Colonic mucosa (tissue), 4 donors: Measurements from ENCODE around the gene ARHGEF37. TPM values are rescaled to one million over a fixed set of nuclear protein-coding genes. Genes with fewer than 3 reads are reported as not detected.

ENCODE experiments used
- DNase-seq: peaks from one replicate; pipeline ENCODE4 v3.0.0-alpha.2; 2020
- H3K27ac ChIP-seq: fragments of 200-600 bp; one replicate; pipeline ENCODE4 v1.8.0; 2021
- H3K27me3 ChIP-seq: fragments of 200-600 bp; one replicate; pipeline ENCODE4 v1.8.0; 2021
- H3K36me3 ChIP-seq: fragments of 200-600 bp; one replicate; pipeline ENCODE4 v1.8.0; 2021
- H3K4me1 ChIP-seq: fragments of 200-600 bp; one replicate; pipeline ENCODE4 v1.8.0; 2021; ENCODE audit warnings: mild to moderate bottlenecking
- H3K4me3 ChIP-seq: fragments of 200-600 bp; one replicate; pipeline ENCODE4 v1.8.0; 2021
- H3K9ac ChIP-seq, 2 donors: one replicate each; pipeline ENCODE4 v1.7.0; 2013; ENCODE audit warnings: control low read depth in 2 of 2, low read depth in 2 of 2, low read length in 2 of 2
- H3K9me3 ChIP-seq: fragments of 200-600 bp; one replicate; pipeline ENCODE4 v1.8.0; 2021
- intact Hi-C: fragments of 100-400 bp; cut with DNase I; formaldehyde crosslinking; loops from one replicate; pipeline ENCODE4 v1.14.1; 2022
- total RNA-seq, 2 donors: library from RNA; stranded (reverse); fragmentation: NEBNext Ultra II Directional in 1 of 2; extraction: Animal tissue kit (Norgen Biotek cat#: 25700) in 1 of 2; gene quantifications; one replicate each; pipeline ENCODE4 v1.2.1, GENCODE V29; 2021
- TF ChIP-seq, protein P1 (sequence below): fragments of 200-600 bp; IDR thresholded peaks from one replicate; pipeline ENCODE4 v1.8.0; 2022; ENCODE audit warnings: antibody characterized with exemption, mild to moderate bottlenecking
- donor health status: healthy.
- donor health status: DM: no; HTN: no; CAD: no.
- donor health status: DM: no; HTN: no; CAD: no.

The ARHGEF37 gene
- total RNA-seq, 2 donors from 2014 or later, result 11.9 to 15.7 TPM

DNA sequence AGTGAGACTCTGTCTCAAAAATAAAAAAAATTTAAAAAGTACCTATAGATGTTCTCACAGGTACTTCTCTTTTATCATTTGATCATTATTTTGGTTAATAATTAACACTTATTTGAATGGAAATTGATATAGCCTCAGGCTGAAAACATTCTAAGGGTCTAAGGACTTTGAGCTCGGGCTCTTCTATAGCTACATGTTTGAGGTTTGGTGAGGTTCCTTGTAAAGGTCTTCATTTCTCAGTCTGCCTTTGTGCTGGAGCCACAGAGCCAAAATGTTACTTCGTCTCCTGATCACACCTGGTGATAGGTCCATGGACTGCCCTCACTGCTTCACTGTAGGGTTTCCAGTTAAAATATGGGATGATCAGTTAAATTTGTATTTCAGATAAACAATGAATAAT, 22.6 kb downstream of the ARHGEF37 start:
- H3K36me3 ChIP-seq, result no peaks in the 10 kb centered on the region
- no peaks in the 10 kb centered on the region for H3K27me3 ChIP-seq
- intact Hi-C loops, result no loop called here
- TF ChIP-seq, protein P1, sequence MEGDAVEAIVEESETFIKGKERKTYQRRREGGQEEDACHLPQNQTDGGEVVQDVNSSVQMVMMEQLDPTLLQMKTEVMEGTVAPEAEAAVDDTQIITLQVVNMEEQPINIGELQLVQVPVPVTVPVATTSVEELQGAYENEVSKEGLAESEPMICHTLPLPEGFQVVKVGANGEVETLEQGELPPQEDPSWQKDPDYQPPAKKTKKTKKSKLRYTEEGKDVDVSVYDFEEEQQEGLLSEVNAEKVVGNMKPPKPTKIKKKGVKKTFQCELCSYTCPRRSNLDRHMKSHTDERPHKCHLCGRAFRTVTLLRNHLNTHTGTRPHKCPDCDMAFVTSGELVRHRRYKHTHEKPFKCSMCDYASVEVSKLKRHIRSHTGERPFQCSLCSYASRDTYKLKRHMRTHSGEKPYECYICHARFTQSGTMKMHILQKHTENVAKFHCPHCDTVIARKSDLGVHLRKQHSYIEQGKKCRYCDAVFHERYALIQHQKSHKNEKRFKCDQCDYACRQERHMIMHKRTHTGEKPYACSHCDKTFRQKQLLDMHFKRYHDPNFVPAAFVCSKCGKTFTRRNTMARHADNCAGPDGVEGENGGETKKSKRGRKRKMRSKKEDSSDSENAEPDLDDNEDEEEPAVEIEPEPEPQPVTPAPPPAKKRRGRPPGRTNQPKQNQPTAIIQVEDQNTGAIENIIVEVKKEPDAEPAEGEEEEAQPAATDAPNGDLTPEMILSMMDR, result no peak
- no peak for DNase-seq
- no peak overlapping the region for H3K9ac ChIP-seq
- no peaks in the 10 kb centered on the region for H3K9me3 ChIP-seq
- H3K4me1 ChIP-seq, result peaks cover 15% of the 10 kb centered on the region
- peak overlapping the region; percentile 31 for H3K27ac ChIP-seq
- H3K4me3 ChIP-seq, result no peak overlapping the region

GRCh38 chr5:149604321-149604720, 23.0 kb downstream of the ARHGEF37 start:
- H3K9ac ChIP-seq, result no peak overlapping the region
- no peak overlapping the region for H3K27ac ChIP-seq
- no peaks in the 10 kb centered on the region for H3K9me3 ChIP-seq
- H3K36me3 ChIP-seq, result no peaks in the 10 kb centered on the region
- no peaks in the 10 kb centered on the region for H3K27me3 ChIP-seq
- intact Hi-C loops, result no loop called here
- no peak overlapping the region for H3K4me3 ChIP-seq
- TF ChIP-seq, protein P1, result no peak
- DNase-seq, result no peak
- H3K4me1 ChIP-seq, result peaks cover 15% of the 10 kb centered on the region

DNA sequence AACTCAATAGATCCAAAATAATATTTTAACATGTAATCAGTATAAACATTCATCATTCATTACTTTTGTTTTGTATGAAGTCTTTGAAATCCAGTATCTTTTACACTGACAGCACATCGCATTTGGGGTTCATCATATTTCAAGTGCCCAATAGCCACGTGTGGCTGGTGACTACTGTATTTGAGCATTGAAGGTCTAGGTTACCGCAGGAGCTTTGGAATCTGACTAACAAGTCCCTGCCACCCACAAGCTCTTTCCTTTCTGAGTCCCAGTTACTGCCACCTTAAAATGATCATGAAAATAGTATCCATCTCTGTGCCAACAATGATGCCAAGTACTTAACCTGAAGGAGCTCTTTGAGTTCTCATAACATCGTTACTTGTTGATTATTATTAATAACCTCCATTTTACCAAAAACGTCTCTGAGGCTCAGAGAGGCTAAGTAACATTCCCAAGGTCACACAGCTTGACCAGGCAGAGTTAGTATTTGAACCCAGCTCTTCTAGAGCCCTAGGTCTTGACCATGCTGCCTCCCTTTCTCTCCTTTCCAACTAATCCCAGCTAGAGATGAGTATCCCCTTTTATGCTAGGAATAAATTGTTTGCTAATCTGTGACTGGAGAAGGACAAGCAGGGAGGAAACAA, 24.2 kb downstream of the ARHGEF37 start:
- H3K4me1 ChIP-seq, result peaks cover 18% of the 10 kb centered on the region
- H3K36me3 ChIP-seq, result no peaks in the 10 kb centered on the region
- H3K27me3 ChIP-seq, result no peaks in the 10 kb centered on the region
- peak overlapping the region in 1 of 2 donors; percentile 59 for H3K9ac ChIP-seq
- intact Hi-C loops, result no loop called here
- H3K27ac ChIP-seq, result peak overlapping the region; percentile 49
- TF ChIP-seq, protein P1, result no peak
- no peaks in the 10 kb centered on the region for H3K9me3 ChIP-seq
- no peak overlapping the region for H3K4me3 ChIP-seq
- DNase-seq, result no peak

DNA sequence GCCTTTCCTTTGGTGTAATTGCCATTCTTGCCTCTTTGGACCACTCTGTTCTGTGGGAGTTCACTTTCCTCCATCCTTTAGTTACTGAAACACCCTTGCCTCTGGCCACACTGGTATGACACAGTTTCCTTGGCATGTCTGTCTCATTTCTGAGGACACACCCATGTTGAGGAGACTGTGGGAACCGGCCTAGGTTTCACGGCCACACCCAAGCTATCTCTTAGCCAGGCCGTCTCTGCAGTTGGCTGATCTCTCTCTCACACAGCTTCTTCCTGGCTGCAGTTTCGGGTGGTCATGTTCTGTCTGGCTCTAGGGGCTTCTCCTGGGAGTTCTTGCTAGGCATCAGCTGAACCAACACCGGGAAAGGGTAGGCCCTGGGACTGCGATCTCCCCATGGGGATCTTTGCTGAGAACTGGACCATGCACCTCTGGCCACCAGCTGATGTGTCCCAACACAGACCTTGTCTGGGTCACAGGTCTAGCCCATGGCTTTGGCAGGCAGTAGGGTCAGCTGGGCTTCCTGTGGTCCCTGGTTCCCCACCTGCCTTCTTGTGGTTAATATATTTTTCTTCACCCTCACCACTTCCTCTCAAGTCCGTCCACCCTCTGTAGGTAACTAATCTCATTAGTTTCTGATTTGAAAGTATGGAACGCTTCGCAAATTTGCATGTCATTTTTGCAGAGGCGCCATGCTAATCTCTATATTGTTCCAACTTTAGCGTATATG, 24.9 kb downstream of the ARHGEF37 start:
- H3K27ac ChIP-seq, result peak overlapping the region; percentile 49
- H3K9ac ChIP-seq, result peak overlapping the region in 1 of 2 donors; percentile 59
- H3K4me3 ChIP-seq, result no peak overlapping the region
- peaks cover 18% of the 10 kb centered on the region for H3K4me1 ChIP-seq
- no peaks in the 10 kb centered on the region for H3K27me3 ChIP-seq
- intact Hi-C loops, result no loop called here
- H3K9me3 ChIP-seq, result no peaks in the 10 kb centered on the region
- DNase-seq, result peak; percentile 81
- no peaks in the 10 kb centered on the region for H3K36me3 ChIP-seq
- TF ChIP-seq, protein P1, result no peak

DNA sequence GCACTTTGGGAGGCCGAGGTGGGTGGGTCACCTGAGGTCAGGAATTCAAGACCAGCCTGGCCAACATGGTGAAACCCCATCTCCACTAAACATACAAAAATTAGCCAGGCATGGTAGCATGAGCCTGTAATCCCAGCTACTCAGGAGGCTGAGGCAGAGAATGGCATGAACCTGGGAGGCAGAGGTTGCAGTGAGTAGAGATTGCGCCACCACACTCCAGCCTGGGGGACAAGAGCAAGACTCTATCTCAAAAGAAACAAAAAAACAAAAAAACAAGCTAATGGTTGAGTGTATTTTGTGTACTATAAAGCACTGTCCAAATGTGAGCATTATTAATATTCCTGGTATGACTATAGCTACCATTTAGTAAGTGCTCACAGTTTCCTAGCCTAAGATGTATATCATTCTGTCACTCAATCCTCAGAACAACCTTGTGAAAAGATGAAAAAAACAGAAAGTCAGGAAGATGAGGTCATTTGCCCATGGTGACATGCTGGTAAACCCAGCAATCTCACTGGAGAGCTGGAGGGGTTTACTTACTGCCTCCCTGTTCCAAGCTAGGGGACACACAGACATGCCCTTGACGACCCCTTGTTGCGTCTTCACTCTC, 27.7 kb downstream of the ARHGEF37 start:
- Histone ChIP-seq H3K4me3 (no peak overlapping the region), H3K9me3 (no peaks in the 10 kb centered on the region), H3K4me1 (peaks cover 18% of the 10 kb centered on the region), H3K27me3 (no peaks in the 10 kb centered on the region), H3K36me3 (no peaks in the 10 kb centered on the region), H3K9ac (no peak overlapping the region), H3K27ac (no peak overlapping the region)
- intact Hi-C loops, result no loop called here
- TF ChIP-seq, protein P1, result no peak
- DNase-seq, result no peak
